HG02981 (cell line): ENCODE measurements around the gene UBE2J2.
A peak's percentile ranks its signal among the peaks of the same experiment; 100 is the strongest.

Experiments used
- ATAC-seq: cut with Tn5 transposase; IDR thresholded peaks from one replicate; pipeline ENCODE4 v1.9.1; 2021; ENCODE audit warnings: mild to moderate bottlenecking, moderate library complexity; ENCODE audit not compliant: unreplicated experiment

Gene UBE2J2

GRCh38 chr1:1309251-1310108 is 35.8 kb upstream of the UBE2J2 start:
- ATAC-seq: no peak

- peak; percentile 3 for ATAC-seq
Observed at GRCh38 chr1:1308756-1309250, 35.1 kb upstream of the UBE2J2 start.

DNA sequence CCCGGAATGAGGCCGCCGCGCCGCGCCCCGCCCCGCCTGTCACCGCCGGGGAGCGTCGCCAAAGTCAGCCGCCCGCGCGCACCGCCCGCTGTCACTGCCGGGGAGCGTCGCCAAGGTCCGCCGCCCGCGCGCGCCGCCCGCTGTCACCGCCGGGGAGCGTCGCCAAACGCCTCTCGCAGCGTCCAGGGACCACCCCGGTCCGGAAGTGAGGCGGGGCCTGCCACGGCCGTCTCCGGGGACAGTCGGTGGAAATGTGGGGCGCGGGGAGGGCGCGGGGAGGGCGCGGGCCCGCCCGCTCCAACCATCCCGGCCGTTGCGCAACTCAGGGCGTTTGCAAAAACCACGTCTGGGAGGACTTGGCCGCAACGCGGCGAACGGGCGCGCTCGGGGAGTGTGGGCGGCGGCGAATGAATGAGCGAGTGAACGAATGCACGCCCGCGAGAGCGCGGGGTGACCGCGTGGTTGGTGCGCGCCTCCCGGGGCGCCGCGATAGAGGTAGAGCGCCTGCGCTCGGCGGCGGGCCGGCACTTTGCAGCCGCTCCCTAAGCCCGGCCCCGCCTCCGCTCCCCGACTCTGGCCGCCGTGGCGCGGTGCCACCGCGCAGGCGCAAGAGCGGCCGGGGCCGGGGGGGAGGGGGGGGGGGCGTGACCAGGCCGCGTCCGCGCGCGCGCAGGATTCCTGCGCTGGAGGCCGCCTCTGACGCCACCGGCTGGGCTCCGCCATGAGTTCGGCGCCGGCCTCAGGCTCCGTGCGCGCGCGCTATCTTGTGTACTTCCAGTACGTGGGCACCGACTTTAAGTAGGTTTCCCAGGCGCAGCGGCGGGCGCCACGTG is 34.5 kb upstream of the UBE2J2 start, which contains the start of the genes ACAP3 and PUSL1:
TSS of gene ACAP3 (minus strand) at position 8 of the 833 bp plus-strand sequence. CDS start 115 bp downstream, outside the sequence.
TSS of gene PUSL1 (plus strand) at position 675 of the 833 bp plus-strand sequence. CDS start at position 722, 47 bp downstream.
- peak; percentile 53 for ATAC-seq

DNA sequence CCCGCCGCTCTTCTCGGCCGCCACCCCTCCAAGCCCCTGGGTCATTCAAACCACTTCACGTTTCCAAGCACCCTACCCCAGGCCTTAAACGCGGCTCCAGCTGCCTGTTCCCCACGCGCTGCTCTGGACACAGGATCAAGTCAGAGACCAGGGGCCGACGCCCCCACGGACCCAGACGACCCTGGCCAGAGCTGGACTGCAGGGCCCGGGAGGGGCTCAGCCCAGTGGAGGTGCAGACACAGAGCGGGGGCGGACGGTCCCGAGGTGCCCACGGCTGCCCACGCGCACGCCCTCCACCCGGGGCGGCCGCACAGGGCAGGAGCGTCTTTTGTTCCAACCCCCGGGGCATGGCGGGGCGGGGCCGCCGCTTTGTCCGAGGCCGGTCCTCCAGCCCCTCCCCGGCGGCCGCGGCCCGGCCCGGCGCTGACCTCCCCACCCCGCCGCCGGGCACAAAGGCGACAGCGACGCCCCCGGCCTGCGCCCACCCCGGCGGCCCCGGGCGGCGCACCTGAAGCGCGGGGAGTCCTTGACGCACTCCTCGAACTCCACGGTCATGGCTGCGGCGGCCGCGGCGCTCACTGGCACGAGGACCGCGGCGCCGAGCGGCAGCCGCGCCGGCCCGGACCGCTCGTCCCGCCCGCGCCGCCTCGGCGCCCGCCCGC is 33.7 kb upstream of the UBE2J2 start:
- ATAC-seq: no peak

DNA sequence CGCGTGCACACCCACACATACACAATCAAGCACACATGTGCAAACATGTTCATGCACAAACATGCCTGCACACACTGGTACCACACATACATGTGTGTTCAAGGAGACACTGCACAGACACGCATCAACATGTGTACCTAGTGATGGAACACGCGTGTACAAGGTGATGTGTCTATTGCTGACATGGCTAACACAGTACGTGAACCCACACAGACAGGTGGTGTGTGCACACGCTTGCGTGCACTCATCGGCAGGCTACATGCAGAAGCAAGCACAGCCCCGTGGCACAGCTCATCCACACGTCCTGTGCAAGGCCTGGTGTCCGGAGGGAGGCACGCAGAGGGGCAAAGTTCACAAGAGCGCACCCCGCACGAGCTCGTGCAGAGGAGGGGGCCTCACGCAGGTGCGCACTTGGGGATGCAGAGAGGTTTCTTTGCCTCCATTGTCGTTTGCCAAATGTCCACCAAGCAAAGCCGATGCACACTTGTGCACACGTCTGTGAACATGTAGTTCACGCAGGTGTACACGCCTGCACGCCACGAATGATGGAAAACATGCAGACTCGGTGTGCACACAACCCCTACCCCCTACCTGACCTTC is 33.1 kb upstream of the UBE2J2 start:
- ATAC-seq: no peak

- ATAC-seq: no peak
Observed at GRCh38 chr1:1306070-1306660, 32.5 kb upstream of the UBE2J2 start.

GRCh38 chr1:1305300-1306069 is 31.8 kb upstream of the UBE2J2 start:
- ATAC-seq: no peak

DNA sequence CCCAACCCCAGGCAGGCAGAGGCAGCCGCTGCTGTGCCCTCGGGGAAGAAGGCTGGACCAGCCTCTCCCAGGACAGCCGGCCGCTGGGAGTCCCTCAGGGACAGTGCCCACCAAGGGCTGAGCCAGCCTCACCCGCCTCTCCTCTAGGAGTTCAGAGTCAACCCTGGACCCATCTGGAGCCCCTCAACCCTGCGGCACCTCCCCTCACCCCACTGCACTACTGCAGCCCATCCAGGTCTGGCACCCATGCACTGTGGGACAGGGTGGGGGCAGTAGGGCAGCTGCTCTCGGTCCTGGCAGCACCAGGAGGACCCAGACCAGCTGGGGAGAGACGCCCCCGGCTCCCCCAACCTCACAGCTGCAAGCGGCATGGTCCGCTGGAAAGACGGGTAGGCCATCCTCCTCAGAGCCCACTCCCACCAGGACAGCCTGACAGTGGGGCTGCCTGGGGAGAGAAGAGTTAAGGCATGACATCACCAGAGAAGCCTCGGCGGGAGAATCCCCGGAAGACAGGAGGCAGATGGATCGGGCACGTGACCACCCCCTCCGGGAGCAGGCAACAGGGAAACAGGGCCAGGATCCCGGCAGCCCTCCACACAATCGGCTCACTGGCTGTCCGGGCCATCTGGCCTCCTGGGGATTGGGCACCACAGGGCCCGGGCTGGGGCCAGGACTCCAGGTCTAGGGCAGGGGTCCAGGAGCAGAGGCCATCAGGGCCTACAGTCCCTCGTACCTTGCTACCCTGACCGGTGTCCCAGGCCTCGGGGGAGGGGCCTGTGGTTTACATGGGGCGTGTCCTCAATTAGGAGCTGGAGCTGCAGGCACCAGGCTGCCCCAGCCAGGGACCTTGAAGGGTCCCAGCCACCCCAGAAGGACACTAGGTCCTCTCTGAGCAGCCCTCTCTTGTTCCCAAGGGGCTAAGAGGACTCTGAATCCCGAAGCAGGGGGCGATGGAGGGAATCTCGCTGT is 31.0 kb upstream of the UBE2J2 start:
- no peak for ATAC-seq

GRCh38 chr1:1303736-1304135 is 30.1 kb upstream of the UBE2J2 start:
- no peak for ATAC-seq

GRCh38 chr1:1302951-1303509 is 29.4 kb upstream of the UBE2J2 start:
- ATAC-seq: no peak

DNA sequence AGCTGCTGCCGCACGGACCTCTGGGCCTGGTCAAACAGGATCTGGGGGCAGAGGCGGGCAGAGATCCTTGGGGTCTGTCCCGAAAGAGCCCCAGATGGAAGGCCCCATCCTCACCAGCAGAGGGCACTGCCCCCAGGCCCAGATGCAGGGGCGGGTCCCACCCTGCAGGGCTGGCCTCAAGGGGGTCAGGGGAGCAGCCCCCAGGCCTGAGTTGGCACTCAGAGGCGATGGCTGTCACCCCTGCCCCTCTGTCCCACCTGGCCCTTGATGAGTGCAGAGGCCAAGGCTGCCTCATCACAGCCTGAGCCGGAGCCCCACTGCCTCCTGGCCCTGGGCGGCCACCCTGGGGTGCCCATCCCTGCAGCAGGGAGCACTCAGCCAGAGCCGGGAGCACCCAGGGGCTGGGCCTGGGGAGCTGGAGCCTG is 28.4 kb upstream of the UBE2J2 start:
- ATAC-seq: no peak

DNA sequence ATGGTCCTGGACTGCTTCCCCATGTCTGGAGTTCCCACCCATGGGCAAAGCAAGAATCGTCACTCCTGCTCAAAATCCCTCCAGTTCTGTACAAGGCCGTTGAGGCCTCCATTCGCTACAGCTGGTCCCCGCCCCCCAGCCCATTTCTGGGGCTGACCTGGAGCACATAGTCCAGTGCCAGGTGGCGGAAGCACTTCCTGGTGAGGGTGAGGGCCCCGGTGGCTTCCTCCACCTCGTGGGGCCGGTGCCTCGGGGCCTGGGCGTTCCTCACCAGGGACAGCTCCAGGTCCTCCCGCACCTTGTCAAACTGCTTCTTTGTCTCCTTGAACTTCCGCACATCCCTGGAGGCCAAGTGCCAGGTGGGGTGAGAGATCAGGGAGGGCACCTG is 26.7 kb upstream of the UBE2J2 start:
- no peak for ATAC-seq

DNA sequence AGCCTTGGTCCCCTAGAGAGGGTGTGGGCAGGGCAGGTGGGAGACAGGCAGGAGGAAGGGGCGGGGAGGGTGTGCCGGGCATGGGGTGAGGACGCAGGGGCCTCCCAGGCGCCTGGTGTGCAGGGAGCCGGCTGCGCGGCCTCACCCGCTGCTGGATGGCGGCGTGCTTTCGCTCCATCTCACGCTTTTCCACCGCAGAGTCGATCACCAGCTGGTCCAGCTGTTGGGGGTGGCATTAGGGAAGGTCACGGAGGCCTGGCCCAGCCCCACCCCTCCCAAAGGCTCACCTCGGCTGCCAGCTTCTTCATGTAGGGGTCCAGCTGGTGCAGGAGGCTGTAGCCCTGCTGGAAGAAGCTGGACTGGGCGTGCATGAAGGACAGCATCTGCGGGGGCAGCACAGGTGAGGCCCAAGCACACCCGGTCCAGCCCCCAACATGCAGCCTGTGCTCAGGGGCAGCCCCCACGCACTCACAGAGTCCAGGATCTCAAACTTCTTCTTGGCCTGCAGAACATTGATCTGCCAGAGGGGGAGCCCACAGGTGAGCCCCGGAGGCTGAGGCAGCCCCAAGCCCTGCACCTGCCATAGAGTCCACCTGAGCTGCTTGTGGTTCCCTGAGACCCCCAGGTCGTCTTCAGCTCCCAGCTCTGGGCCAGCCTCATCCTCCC is 26.2 kb upstream of the UBE2J2 start:
- no peak for ATAC-seq

GRCh38 chr1:1298861-1299685 is 25.4 kb upstream of the UBE2J2 start:
- ATAC-seq: no peak

GRCh38 chr1:1297802-1298424 is 24.3 kb upstream of the UBE2J2 start:
- no peak for ATAC-seq
